Epidermal melanocyte (primary cell): Measurements from ENCODE around the gene TCERG1.

Experiments used
- DNase-seq: peaks from one replicate; pipeline ENCODE4 v3.0.0; 2011; ENCODE audit warnings: low spot score; ENCODE audit not compliant: insufficient read length

TCERG1 gene

DNA sequence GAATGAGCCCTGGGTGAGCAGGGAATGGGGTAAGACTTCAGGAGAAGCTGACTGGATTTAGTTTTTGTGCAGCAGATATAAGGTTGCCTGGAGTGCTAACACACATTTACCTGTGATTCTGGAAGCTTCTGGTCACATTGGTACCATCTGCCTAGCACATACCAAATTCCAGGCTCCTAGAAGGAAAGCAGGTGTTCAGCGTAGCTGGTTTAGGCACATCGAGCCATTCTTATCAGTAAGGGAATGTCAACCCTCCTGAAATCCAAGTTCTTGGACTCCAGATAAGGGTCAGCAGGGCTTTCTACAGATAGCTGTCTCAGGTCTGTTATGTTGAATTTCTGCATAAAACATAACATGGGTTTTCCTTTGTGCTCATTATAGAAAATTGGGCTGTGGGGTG lies 10.3 kb downstream of the TCERG1 start:
- no peak for DNase-seq

GRCh38 chr5:146458894-146459293 lies 11.8 kb downstream of the TCERG1 start:
- DNase-seq: no peak

DNA sequence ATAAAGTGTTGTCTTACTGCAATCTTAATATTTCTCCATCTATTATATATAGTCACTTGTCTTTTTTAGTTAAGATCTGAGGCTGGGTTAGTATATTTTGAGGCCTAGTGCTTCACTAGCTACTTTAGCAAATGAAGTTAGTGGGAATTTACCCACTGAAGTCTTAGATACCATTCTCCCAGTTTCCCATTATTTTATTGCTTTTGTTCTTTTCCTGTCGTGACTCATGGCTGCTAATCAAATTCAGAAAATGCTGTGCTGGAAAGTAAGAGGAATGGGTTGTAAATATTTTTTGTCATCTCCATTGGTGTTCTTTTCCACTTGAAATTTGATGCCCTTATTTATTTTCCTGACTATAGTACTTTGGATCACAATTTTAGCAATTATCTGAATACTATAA lies 14.2 kb downstream of the TCERG1 start:
- DNase-seq: no peak

- no peak for DNase-seq
These were observed 16.3 kb downstream of the TCERG1 start for GRCh38 chr5:146463446-146463845.

- DNase-seq: peak; percentile 25
These were observed 19.6 kb downstream of the TCERG1 start for GRCh38 chr5:146466521-146467349.

DNA sequence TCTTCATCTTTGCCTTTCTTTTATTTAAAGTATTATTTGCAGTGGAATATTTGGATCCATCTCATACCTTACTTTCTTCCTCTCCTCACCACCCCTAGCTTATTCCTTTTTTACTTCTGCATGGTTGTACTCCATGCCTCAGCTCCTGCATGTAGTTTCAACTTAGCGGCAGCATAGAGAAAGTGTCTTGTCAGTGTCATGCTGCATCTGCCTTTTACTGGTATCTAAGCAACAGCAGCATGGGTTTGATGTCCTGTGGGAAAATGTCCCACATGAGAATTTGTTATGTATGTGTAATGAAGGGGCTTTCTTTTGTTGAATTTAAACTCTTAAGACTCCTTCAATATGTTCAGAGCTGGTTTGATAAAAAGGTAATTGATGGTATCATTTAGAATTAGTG lies 20.6 kb downstream of the TCERG1 start:
- no peak for DNase-seq

DNA sequence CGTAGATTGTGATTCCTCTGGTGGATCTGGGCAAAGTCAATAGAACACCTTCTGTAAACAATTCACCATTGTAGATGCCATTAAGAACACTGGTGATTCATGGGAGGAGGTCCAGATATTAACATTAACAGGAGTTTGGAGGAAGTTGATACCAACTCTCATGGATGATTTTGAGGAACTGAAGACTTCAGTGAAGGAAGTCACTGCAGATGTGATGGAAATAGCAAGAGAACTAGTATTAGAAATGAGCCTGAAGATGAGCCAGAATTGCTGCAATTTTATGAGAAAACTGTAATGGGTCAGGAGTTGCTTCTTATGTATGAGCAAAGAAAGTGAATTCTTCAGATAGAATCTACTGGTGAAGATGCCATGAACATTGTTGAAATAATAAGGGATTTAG lies 26.9 kb downstream of the TCERG1 start:
- DNase-seq: no peak

- no peak for DNase-seq
These were observed 28.2 kb downstream of the TCERG1 start for GRCh38 chr5:146475190-146475780.

- no peak for DNase-seq
These were observed 28.8 kb downstream of the TCERG1 start for GRCh38 chr5:146475906-146476305.

- DNase-seq: no peak
These were observed 35.6 kb downstream of the TCERG1 start for GRCh38 chr5:146482775-146483174.

DNA sequence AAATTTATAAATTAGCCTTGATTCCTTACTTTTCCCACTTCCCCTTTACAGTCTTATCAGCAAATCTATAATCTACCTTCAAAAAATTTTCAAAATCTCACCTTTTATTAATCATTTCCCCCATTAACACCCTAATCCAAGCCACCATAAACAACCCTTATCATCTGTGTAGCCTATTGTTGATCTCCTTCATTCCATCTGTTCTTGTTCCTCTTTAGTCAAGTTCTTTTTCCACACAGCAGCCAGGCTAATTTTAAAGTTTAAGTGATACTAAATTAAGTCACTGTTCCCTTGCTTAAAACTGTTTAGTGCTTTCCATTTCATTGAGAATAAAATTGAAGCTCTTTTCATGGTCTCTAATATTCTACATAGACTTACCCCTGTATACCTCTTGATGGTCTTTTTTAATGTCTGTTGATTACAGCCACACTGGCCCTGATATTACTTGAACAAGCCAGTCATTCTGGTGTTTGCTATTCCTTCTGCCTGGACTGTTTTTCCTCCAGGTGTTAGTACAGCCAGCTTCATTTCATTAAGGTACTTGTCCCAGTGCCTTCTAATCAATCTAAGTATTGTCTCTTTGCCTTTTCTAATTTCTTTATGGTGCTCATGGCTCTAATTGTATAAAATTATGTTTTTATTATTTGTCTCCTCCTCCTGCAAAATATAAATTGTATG lies 37.7 kb downstream of the TCERG1 start:
- DNase-seq: no peak

DNA sequence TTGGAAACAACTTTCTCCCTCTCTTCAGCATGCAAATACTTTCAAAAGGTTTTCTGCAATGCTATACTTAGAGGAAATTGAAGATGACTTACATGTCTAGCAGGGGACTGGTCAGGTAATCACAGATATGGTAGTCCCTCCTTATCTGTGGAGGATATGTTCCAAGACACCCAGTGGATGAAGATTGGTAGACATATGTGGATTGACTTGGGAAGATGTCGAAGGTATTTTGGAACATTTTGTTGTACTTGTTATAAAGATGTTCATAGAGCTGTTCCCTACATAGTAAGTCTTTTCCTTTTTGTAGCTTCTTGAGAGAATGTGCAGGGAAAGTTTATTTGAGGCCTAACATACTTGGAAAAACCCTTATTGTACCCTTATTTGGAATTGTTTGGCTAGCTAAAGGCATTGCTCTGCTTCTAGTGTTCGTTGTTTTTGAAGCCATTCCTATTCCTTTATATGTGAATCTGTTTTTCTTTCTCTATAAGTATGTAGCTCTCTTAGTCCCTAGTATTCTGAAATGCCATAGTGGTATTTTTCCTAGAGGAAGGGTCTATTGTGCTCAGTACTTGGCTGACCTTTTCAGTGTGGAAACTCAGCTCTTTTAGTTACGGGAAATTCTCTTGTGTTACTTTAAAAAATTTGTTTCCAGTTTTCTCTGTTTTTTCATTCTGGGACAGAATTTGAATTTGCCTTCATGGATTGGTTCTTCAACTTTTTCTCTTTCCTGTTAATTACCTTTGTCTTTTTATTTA lies 43.1 kb downstream of the TCERG1 start:
- DNase-seq: no peak

- no peak for DNase-seq
These were observed 47.5 kb downstream of the TCERG1 start for GRCh38 chr5:146494656-146495055.

DNA sequence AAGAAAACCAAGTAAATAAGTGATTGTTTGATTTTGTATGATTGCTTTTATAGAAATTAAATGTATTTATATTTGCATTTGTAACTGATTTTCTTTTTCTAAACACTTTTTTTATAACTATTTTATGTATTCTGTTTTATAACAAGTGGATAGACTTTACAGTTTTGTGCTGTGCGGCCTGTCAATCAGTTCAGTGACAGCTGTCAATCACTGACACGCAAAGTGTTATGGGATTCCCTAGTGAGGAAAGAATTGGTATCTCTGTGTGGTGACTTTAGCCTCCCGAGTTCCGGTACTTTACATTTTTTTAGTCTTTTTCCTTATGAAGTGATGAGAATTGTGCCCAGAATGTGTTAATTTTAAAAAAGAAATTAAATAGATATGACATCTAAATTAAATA lies 52.5 kb downstream of the TCERG1 start:
- no peak for DNase-seq

DNA sequence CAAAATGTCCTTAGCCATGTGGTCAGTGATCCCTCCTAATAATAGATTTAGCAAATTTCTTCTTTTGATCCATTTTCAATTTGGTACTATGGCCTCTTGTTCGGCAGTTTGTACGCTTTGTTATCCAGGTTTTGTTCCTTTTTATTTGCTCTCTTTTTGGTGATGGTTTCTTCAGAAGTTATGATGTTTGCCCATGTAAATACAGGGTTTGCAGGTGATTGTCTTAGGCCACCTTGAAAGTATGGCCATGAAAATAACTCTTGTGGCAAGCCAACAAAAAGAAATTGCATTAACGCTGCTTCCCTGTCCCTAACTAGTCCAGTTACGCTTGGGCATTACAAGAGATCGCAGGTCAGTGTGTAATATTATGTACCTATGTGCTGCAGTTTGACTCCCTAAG lies 60.3 kb downstream of the TCERG1 start:
- DNase-seq: no peak

GRCh38 chr5:146510559-146511125 lies 63.5 kb downstream of the TCERG1 start:
- DNase-seq: no peak

DNA sequence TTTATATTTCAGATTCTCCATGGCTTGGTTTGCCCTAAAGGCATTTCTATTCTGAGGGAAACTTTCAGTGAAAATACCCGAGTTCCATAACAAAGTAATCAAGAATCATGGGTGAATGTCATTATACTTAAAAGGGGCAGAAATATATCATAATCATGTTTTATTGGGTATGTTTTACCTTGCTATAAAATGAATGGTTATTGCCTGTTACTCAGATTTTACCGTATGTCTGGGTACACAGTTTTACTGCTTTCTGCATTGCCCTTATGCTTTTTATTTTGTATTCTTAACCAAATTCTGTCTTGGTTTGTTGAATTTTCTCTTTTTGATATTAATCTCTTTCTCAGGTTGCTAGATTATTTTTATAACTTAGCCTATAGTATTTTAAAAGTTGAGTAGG lies 66.3 kb downstream of the TCERG1 start:
- DNase-seq: no peak

DNA sequence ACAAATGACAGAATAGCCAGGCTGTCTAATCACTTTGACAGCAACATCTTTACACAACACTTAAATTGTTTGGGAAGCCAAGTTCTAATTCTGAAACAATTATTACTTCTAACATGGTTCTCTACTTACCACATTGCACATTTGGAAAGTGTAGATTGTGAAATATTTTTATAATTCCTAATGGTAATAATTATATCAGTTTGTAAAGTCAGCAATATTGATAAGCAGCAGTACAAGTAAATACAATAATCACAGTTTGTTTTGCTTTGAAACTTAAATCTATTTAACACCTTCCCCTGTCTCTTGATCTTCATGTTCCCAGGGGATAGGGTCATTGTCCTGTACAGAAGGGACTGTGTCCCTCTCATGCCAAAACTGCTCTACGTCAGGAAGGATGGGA lies 67.4 kb downstream of the TCERG1 start:
- no peak for DNase-seq

DNA sequence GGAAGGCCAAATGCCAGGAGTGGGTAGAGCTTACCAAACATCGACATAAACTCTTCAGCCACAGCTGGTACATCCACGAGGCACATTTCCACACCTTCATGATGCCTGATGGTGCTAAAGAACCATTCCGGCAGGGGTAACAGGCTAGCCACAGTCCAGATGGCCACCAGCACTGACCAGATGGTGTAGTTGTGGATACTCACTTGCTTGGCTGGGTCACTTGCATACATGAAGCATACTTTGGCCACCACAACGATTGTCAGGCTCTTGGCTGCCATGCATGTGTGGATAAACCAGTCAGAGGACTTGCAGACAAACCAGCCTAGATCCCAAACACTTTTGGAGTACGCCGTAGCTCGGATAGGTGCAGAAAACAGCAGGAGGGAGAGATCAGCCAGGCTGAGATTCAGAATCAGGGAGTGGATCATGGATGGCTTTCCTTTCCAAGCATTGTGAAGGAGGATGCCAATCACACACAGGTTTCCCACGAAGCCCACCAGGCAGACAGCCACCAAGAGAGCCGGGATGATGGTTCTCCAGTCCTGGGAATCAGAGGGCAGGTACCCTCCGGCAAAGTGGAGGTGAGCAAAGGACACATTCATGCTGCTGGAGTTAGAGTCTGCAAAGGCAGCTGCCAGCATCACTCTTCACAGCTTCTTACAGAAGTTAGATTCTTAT lies 68.5 kb downstream of the TCERG1 start:
- DNase-seq: no peak

DNA sequence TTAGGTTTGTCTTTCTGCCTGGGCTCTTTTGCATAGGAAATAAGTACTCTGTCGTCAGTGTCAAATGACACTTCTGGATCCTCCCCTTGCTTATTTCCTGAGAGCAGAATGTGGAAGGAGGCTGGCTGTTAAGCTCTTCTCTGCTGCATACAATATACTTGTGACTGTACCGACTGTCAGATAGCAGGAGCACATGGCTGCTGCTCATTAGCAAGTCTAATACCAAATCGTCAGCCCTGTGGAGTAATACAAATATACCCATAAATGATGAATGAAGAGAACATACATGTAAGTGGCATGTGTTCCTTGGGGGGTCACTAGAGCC lies 69.0 kb downstream of the TCERG1 start, which contains the start of gene GPR151:
Gene GPR151 (minus strand): TSS at position 40 of the 325 bp plus-strand sequence. CDS start 77 bp downstream, outside the sequence.
- DNase-seq: no peak

GRCh38 chr5:146519554-146519953 lies 72.4 kb downstream of the TCERG1 start:
- DNase-seq: no peak
